ENCODE data around the gene TRIB2.

DNA sequence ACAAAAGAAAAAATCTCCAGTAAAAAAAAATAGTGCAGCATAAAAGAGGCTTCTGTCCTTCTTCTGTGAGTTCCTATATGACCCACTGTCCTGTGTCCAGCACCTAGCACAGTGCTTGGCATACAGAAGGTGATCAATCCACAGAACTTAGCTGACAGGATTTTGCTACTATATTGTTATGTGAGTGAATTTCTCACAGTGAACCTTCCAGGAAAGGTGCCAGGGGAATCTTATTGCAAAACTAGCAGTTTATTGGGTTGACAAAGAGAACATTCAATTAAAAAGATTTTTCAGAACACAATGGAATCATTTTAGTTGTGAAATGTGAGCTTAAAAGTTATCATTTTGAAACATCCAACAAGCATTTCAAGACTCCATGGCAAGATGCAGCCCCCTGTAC lies 12.4 kb upstream of the TRIB2 start:
- TF ChIP-seq CTCF (IDR thresholded peaks at IDR 0.05), result no peak
- TF ChIP-seq, protein P1, sequence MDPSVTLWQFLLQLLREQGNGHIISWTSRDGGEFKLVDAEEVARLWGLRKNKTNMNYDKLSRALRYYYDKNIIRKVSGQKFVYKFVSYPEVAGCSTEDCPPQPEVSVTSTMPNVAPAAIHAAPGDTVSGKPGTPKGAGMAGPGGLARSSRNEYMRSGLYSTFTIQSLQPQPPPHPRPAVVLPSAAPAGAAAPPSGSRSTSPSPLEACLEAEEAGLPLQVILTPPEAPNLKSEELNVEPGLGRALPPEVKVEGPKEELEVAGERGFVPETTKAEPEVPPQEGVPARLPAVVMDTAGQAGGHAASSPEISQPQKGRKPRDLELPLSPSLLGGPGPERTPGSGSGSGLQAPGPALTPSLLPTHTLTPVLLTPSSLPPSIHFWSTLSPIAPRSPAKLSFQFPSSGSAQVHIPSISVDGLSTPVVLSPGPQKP (IDR thresholded peaks at IDR 0.05; ENCODE audit: low read depth, low read length), result no peak
- TF ChIP-seq RFX5 (IDR thresholded peaks at IDR 0.05), result no peak
- no peak for TF ChIP-seq POLR2A (IDR thresholded peaks at IDR 0.05; ENCODE audit: low read length)
- TF ChIP-seq, protein P2, sequence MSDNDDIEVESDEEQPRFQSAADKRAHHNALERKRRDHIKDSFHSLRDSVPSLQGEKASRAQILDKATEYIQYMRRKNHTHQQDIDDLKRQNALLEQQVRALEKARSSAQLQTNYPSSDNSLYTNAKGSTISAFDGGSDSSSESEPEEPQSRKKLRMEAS (IDR thresholded peaks at IDR 0.05), result no peak
- no peak for TF ChIP-seq RARB (CRISPR knock-in tag; IDR thresholded peaks at IDR 0.05)
- no peak for TF ChIP-seq RAD21 (conservative IDR thresholded peaks at IDR 0.05 in 1 of 2, IDR thresholded peaks at IDR 0.05 in 1 of 2)
- no peak for TF ChIP-seq REST (IDR thresholded peaks at IDR 0.05)
- TF ChIP-seq RCOR1 (IDR thresholded peaks at IDR 0.05; ENCODE audit: low read depth, low read length), result no peak
- TF ChIP-seq KDM1A (IDR thresholded peaks at IDR 0.05; ENCODE audit: low read depth), result no peak

All from A549 (cell line).